IMR-90 (cell line): ENCODE measurements around the gene CEMIP2. TPM values are rescaled to one million over a fixed set of nuclear protein-coding genes. Genes with fewer than 3 reads are reported as not detected.

ENCODE experiments used
- ATAC-seq: fragments of 200-7000 bp; cut with Tn5 transposase; 2 replicates; pipeline ENCODE4 v1.9.1; 2020; ENCODE audit warnings: low read depth, mild to moderate bottlenecking, moderate library complexity
- BruUV-seq: library from RNA; stranded (reverse); fragments of 400-500 nt; replicated peaks from 2 replicates; lab custom pipeline; 2021; lab: Mats Ljungman, UMichigan
- CTCF ChIA-PET: fragments of 300-600 bp; formaldehyde crosslinking; extraction: SDS; loops from one replicate; lab custom pipeline; 2021; ENCODE audit warnings: antibody characterized with exemption; lab: Yijun Ruan, JAX
- POLR2A ChIA-PET: fragments of 300-600 bp; sonication (Branson Sonifier 250); formaldehyde crosslinking; loops from one replicate; lab custom pipeline; 2022; ENCODE audit warnings: antibody characterized with exemption; ENCODE audit not compliant: unreplicated experiment; lab: Charles Lee
- DNase-seq: peaks from one replicate; pipeline ENCODE4 v3.0.0; 2013
- H2AFZ ChIP-seq: replicated peaks from 2 replicates; pipeline ENCODE3; 2013; ENCODE audit warnings: low read length, mild to moderate bottlenecking; ENCODE audit not compliant: poor library complexity
- H2AK5ac ChIP-seq: 2 replicates; pipeline ENCODE4 v1.6.1; 2013; ENCODE audit warnings: low read depth, low read length, inconsistent platforms
- H2AK9ac ChIP-seq: replicated peaks from 2 replicates; pipeline ENCODE3; 2013; ENCODE audit warnings: mild to moderate bottlenecking, low read depth, low read length, moderate library complexity; ENCODE audit not compliant: poor library complexity
- H2BK120ac ChIP-seq: 2 replicates; pipeline ENCODE4 v1.6.1; 2013; ENCODE audit warnings: low read depth, low read length, inconsistent platforms
- H2BK15ac ChIP-seq: 3 replicates; pipeline ENCODE4 v1.6.1; 2013; ENCODE audit warnings: low read depth, low read length, inconsistent platforms
- H2BK20ac ChIP-seq: 2 replicates; pipeline ENCODE4 v1.6.1; 2013; ENCODE audit warnings: low read depth, mild to moderate bottlenecking, inconsistent platforms, low read length, moderate library complexity
- H2BK5ac ChIP-seq: 2 replicates; pipeline ENCODE4 v1.6.1; 2013; ENCODE audit warnings: mild to moderate bottlenecking, low read depth, low read length, inconsistent platforms; ENCODE audit not compliant: poor library complexity, severe bottlenecking
- H3K14ac ChIP-seq: replicated peaks from 2 replicates; pipeline ENCODE4 v1.6.1; 2013; ENCODE audit warnings: low read depth, low read length, inconsistent platforms
- H3K18ac ChIP-seq: 2 replicates; pipeline ENCODE4 v1.6.1; 2013; ENCODE audit warnings: low read depth, low read length, control low read depth
- H3K23ac ChIP-seq: 2 replicates; pipeline ENCODE4 v1.6.1; 2013; ENCODE audit warnings: low read depth, low read length, inconsistent platforms
- H3K27ac ChIP-seq: 2 replicates; pipeline ENCODE4 v1.5.1; 2013; ENCODE audit warnings: mild to moderate bottlenecking, control low read depth, low read length; ENCODE audit not compliant: insufficient read depth
- H3K27me3 ChIP-seq: 2 replicates; pipeline ENCODE4 v1.6.1; 2013; ENCODE audit warnings: low read length; ENCODE audit not compliant: control insufficient read depth, insufficient read depth
- H3K36me3 ChIP-seq: 2 replicates; pipeline ENCODE4 v1.6.1; 2013; ENCODE audit warnings: low read length, mixed read lengths; ENCODE audit not compliant: control insufficient read depth, insufficient read depth
- H3K4ac ChIP-seq: 2 replicates; pipeline ENCODE4 v1.6.1; 2013; ENCODE audit warnings: low read depth, low read length, inconsistent platforms
- H3K4me1 ChIP-seq: 2 replicates; pipeline ENCODE4 v1.6.1; 2013; ENCODE audit warnings: low read length, mixed read lengths; ENCODE audit not compliant: control insufficient read depth, insufficient read depth
- H3K4me2 ChIP-seq: 2 replicates; pipeline ENCODE4 v1.6.1; 2013; ENCODE audit warnings: low read depth, mild to moderate bottlenecking, control low read depth, low read length, moderate library complexity
- H3K4me3 ChIP-seq: 2 replicates; pipeline ENCODE4 v1.5.1; 2013; ENCODE audit warnings: low read depth, mild to moderate bottlenecking, control low read depth, low read length, moderate library complexity; ENCODE audit not compliant: insufficient read depth
- H3K56ac ChIP-seq: 2 replicates; pipeline ENCODE4 v1.6.1; 2013; ENCODE audit warnings: low read length, inconsistent platforms; ENCODE audit not compliant: insufficient read depth; ENCODE audit errors: extremely low read depth
- H3K79me1 ChIP-seq, 2 experiments: 2 replicates each; pipeline ENCODE4 v1.6.1; 2013; ENCODE audit warnings: low read length in 2 of 2, inconsistent platforms in 1 of 2, low read depth in 1 of 2
- H3K9ac ChIP-seq: 2 replicates; pipeline ENCODE4 v1.6.1; 2013; ENCODE audit warnings: low read depth, low read length, control low read depth
- H3K9me1 ChIP-seq: 2 replicates; pipeline ENCODE4 v1.6.1; 2013; ENCODE audit warnings: low read length, inconsistent platforms; ENCODE audit not compliant: insufficient read depth
- H3K9me3 ChIP-seq: 2 replicates; pipeline ENCODE4 v1.6.1; 2013; ENCODE audit warnings: low read length; ENCODE audit not compliant: control insufficient read depth, insufficient read depth
- H4K20me1 ChIP-seq: 2 replicates; pipeline ENCODE4 v1.6.1; 2013; ENCODE audit warnings: low read length, inconsistent platforms; ENCODE audit not compliant: insufficient read depth
- H4K5ac ChIP-seq: 2 replicates; pipeline ENCODE4 v1.6.1; 2013; ENCODE audit warnings: mild to moderate bottlenecking, low read depth, low read length, control low read depth
- H4K8ac ChIP-seq, 2 experiments: 2 replicates each; pipeline ENCODE4 v1.6.1; 2013; ENCODE audit warnings: low read depth in 2 of 2, low read length in 2 of 2, control low read depth in 1 of 2, inconsistent platforms in 1 of 2
- H4K91ac ChIP-seq: 2 replicates; pipeline ENCODE4 v1.6.1; 2013; ENCODE audit warnings: low read depth, low read length, inconsistent platforms; ENCODE audit not compliant: insufficient read depth
- BHLHE40 ChIP-seq: fragments of 150-350 bp; IDR thresholded peaks from 2 replicates; pipeline ENCODE4 v1.6.1; 2016; ENCODE audit warnings: mild to moderate bottlenecking, low read depth, low read length
- CEBPB ChIP-seq: IDR thresholded peaks from 2 replicates; pipeline ENCODE4 v1.6.1; 2012; ENCODE audit warnings: low read depth, low read length, improper control_type of control experiment
- MAFK ChIP-seq: IDR thresholded peaks from 2 replicates; pipeline ENCODE4 v1.6.1; 2012; ENCODE audit warnings: low read depth, low read length, improper control_type of control experiment
- MAZ ChIP-seq: IDR thresholded peaks from 2 replicates; pipeline ENCODE4 v1.6.1; 2012; ENCODE audit warnings: low read depth, mild to moderate bottlenecking, low read length, improper control_type of control experiment, moderate library complexity, borderline replicate concordance
- MXI1 ChIP-seq: IDR thresholded peaks from 2 replicates; pipeline ENCODE4 v1.6.1; 2012; ENCODE audit warnings: low read depth, mild to moderate bottlenecking, low read length, moderate library complexity, borderline replicate concordance
- WGBS, 2 experiments: methylation state at CpG; one replicate each; pipeline versions ENCODE4 v1.1.5 to v1.1.7; 2013; ENCODE audit warnings: missing lambda C conversion rate in 2 of 2; ENCODE audit not compliant: insufficient read length in 1 of 2; ENCODE audit errors: extremely low coverage in 2 of 2; 5-methylcytosine and 5-hydroxymethylcytosine counted together
- dilution Hi-C: fragments of 300-500 bp; cut with HindIII; formaldehyde crosslinking; loops from one replicate; pipeline ENCODE4 v1.14.3; 2018; ENCODE audit warnings: low sequenced_read_pairs; ENCODE audit not compliant: unreplicated experiment
- in situ Hi-C: fragments of 300-500 bp; cut with MboI; formaldehyde crosslinking; loops from 3 replicates; pipeline ENCODE4 v1.14.3; 2019; ENCODE audit warnings: low sequenced_read_pairs, inconsistent platforms, mixed read lengths
- intact Hi-C: fragments of 100-400 bp; cut with micrococcal nuclease; formaldehyde crosslinking; loops from 2 replicates; pipeline ENCODE4 v1.10.0; 2022
- polyA plus RNA-seq, 3 experiments: library from polyadenylated mRNA; depleted of rRNA; stranded (reverse); fragments of >200 nt; gene quantifications; 2 replicates each; pipeline ENCODE4 v1.2.3, GENCODE V29; 2012; ENCODE audit warnings: low replicate concordance in 1 of 3
- total RNA-seq: library from RNA; depleted of rRNA; stranded (reverse); fragments of >200 nt; gene quantifications from 2 replicates; pipeline ENCODE4 v1.2.3, GENCODE V29; 2012

The CEMIP2 gene
- total and polyA plus RNA-seq, 2 of the 4 experiments (the other 2 are of a cell fraction): 65.2 to 67.4 TPM

- peak overlapping the region; percentile 93; the same call in 1 of the 2 replicates for H3K56ac ChIP-seq
Observed at GRCh38 chr9:71767776-71768321, 464 bp downstream of the CEMIP2 start.

More at GRCh38 chr9:71767776-71768321, 464 bp downstream of the CEMIP2 start:
- Histone ChIP-seq H3K9me3 (no peaks in the 10 kb centered on the region), H4K8ac (peak overlapping the region in 1 of 2 experiments; percentile 34; a peak in 2 of 4 replicates), H4K20me1 (peaks cover 23% of the 10 kb centered on the region), H3K9me1 (peaks cover 5% of the 10 kb centered on the region), H2BK20ac (peak overlapping the region; percentile 22; the same call in 1 of the 2 replicates), H2AK9ac (peak overlapping the region; percentile 53), H3K14ac (peak overlapping the region; percentile 79), H3K4me1 (peaks cover 6% of the 10 kb centered on the region; the same call in 1 of the 2 replicates), H3K4me3 (peak overlapping the region; percentile 98), H3K27ac (peak overlapping the region; percentile 95), H3K23ac (peak overlapping the region; percentile 98), H4K91ac (peak overlapping the region; percentile 76), H3K79me1 (peaks cover 0 to 28% of the 10 kb centered on the region in 2 experiments; a peak in 2 of 4 replicates), H4K5ac (peak overlapping the region; percentile 55; the same call in 1 of the 2 replicates), H3K18ac (peak overlapping the region; percentile 75), H3K36me3 (no peaks in the 10 kb centered on the region), H3K27me3 (0 out of 2 replicates have a peak, but pooled peaks cover 1% of the 10 kb centered on the region), H3K4me2 (peak overlapping the region; percentile 87), H2BK120ac (peak overlapping the region; percentile 73; the same call in 1 of the 2 replicates), H2AFZ (peak overlapping the region; percentile 95), H3K4ac (peak overlapping the region; percentile 70), H2BK15ac (no peak overlapping the region; the same call in 2 of the 3 replicates), H3K9ac (peak overlapping the region; percentile 96), H2AK5ac (0 out of 2 replicates have a peak overlapping the region, but pooled peaks have one; percentile 28), H2BK5ac (peak overlapping the region; percentile 93)
- ATAC-seq (peak; percentile 13; the same call in 1 of the 2 replicates), DNase-seq (peak; percentile 26)
- dilution Hi-C loops: no loop called here
- intact Hi-C loops: loop anchor here (1.0 to 10.0 kb wide), 3 partner anchors 88 to 813 kb away; no protein-coding TSS in a partner anchor
- in situ Hi-C loops: loop anchor here (5.0 kb wide), 1 partner anchor 46 kb away; no protein-coding TSS in a partner anchor
- 4% methylated on average over 4 of the region's 33 CpGs; no CpG with 5 or more reads in 1 of the 2 experiments for WGBS, 2 experiments
- POLR2A ChIA-PET: interaction anchor here (0.5 kb wide), 1 partner anchor 82 kb away, joined by 6 read pairs; no protein-coding TSS in a partner anchor
- TF ChIP-seq CEBPB (no peak), MAFK (no peak), MAZ (no peak), BHLHE40 (no peak), MXI1 (no peak)
- CTCF ChIA-PET: interaction anchor here (1.0 to 1.3 kb wide), 3 partner anchors 51 to 153 kb away, joined by 3 to 4 read pairs (median 3); no protein-coding TSS in a partner anchor
- BruUV-seq: no TSS peak
